HG02970 (cell line): ENCODE results near the gene CLMN.
A peak's percentile ranks its signal among the peaks of the same experiment; 100 is the strongest.

Experiments used
- ATAC-seq: cut with Tn5 transposase; IDR thresholded peaks from one replicate; pipeline ENCODE4 v1.9.1; 2021; ENCODE audit warnings: mild to moderate bottlenecking, moderate library complexity, moderate number of reproducible peaks; ENCODE audit not compliant: unreplicated experiment, low FRiP score

Gene CLMN

DNA sequence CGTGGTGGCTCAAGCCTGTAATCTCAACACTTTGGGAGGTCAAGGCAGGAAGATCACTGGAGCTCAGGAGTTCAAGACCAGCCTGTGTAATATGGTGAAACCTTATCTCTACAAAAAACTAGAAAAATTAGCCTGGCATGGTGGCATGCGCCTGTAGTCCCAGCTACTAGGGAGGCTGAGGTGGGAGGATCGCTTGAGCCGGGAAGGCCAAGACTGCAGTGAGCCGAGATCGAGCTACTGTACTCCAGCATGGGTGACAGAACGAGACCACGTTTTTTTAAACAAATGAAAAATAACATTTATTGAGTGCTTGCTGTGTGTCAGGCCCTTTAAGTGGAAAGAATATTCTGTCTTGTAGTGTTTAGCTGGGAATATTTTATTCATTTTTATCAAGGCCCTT, 26.6 kb upstream of the CLMN start:
- ATAC-seq = no peak

- no peak for ATAC-seq
Measured at GRCh38 chr14:95345032-95345431, 25.3 kb upstream of the CLMN start.

GRCh38 chr14:95344536-95344935, 24.8 kb upstream of the CLMN start:
- no peak for ATAC-seq

DNA sequence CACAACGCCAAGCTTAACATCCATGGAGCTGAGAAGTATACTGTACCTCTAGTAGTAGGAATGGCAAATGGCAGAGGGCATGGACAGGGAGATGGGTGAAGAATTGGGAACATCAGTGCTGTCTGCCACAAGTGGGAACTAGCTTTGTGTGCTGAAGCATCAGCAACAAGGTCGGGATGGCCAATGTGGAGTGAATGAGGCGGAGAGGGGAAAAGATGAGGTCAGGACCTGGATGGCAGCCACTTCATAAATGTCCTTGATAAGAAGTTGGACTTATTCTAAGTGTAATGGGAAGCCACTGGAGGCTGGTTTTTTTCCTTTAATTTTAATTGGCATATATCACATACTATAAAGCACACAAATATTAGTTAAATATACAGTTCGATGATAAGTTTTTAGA, 21.9 kb upstream of the CLMN start:
- ATAC-seq = no peak

- ATAC-seq = no peak
Measured at GRCh38 chr14:95341115-95341514, 21.4 kb upstream of the CLMN start.

GRCh38 chr14:95340201-95340697, 20.5 kb upstream of the CLMN start:
- ATAC-seq = no peak

GRCh38 chr14:95339301-95339865, 19.7 kb upstream of the CLMN start:
- no peak for ATAC-seq

GRCh38 chr14:95338436-95338835, 18.7 kb upstream of the CLMN start:
- no peak for ATAC-seq

- ATAC-seq = no peak
Measured at GRCh38 chr14:95337041-95337595, 17.4 kb upstream of the CLMN start.

DNA sequence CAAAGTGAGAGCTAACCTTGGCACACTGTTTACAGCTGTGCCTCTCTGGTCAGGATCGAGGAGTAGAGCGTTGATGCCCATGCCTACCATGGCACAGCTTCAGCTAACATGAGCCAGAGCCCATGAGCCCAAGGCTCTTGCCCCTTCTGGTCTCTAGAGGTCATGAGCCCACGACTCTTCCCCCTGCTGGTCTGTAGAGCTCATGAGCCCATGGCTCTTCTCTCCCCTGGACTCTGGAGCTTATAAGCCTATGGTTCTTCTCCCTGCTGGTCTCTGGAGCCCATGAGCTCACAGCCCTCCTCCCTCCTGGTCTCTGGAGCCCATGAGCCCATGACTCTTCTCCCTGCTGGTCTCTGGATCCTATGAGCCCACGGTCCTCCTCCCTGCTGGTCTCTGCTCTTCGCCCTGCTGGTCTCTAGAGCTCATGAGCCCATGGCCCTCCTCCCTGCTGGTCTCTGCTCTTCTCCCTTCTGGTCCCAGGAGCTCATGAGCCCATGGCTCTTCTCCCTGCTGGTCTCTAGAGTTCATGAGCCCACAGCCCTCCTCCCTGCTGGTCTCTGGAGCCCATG, 16.6 kb upstream of the CLMN start:
- ATAC-seq = no peak

- ATAC-seq = no peak
Measured at GRCh38 chr14:95335071-95335470, 15.4 kb upstream of the CLMN start.

- ATAC-seq = no peak
Measured at GRCh38 chr14:95334044-95334443, 14.3 kb upstream of the CLMN start.

DNA sequence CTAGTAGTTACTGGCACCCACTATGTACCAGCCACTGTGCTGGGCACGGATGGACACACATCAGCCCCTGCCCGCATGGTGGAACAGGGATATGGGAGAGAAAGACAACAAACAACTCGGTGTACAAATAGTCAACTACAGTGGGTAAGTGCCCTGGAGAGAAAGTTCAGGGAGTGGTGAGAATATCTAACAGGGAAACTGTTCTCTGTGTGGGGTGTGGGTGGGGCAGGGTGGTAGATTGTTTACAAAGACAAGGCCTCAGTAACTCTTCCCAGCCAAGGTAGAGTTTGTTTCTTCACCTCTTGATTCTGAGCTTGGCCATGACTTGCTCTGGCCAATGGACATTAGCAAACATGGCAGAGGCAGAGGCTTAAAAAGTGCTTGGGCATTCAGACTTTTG, 12.9 kb upstream of the CLMN start:
- no peak for ATAC-seq

DNA sequence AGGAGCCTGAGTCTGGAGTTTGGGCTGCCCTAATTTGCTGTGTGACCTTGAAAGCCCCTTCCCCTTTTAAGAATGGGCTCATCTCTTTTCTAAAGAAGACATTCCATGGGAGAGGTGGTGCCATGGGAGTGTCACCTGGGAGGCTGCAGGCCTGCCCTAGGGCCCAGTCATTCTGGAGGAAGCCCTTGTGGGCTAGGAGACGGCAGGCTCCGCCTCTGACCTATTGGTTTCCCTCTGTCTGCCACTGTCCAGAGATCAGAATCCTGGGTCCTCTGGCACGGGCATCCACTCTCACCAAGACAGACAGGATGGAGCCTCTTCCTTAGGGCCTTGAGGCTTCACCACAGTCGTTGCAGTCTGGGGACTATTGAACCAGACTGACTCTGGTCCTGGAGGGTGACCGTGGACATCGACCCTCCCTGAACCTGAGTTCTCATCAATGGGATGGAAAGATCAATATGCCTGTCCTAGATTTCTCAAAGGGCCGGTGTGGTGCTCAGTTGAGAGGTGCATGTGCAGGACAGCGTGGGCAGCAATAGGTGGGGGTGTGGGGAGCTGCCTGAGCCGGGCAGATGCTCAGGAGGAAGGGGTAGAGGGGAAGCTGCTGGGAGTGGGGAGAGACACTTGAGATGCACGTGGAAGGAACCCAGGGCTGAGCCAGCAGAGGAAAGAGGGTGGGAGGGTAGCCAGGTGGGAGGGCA, 12.2 kb upstream of the CLMN start:
- no peak for ATAC-seq

GRCh38 chr14:95330591-95331370, 11.1 kb upstream of the CLMN start:
- ATAC-seq = no peak

DNA sequence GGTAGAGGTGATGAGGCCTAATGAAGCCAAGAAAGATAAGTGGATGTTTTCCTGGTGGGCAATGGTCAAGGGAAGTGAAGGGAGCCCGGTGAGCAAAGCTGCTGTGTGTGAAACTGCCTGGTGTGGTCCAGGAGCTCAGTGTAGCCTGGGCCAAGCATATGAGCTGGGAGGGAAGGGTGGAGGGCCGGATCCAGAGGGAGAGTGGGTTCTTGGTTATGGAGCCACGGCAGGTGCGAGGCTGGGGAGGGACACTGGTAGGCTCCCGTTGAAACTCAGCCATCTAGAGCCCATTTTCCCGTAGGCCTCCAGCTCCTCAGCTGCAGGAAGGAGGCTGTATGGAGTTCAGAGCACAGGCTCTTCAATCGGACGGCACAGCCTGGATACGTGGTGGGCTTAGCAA, 10.2 kb upstream of the CLMN start:
- no peak for ATAC-seq

DNA sequence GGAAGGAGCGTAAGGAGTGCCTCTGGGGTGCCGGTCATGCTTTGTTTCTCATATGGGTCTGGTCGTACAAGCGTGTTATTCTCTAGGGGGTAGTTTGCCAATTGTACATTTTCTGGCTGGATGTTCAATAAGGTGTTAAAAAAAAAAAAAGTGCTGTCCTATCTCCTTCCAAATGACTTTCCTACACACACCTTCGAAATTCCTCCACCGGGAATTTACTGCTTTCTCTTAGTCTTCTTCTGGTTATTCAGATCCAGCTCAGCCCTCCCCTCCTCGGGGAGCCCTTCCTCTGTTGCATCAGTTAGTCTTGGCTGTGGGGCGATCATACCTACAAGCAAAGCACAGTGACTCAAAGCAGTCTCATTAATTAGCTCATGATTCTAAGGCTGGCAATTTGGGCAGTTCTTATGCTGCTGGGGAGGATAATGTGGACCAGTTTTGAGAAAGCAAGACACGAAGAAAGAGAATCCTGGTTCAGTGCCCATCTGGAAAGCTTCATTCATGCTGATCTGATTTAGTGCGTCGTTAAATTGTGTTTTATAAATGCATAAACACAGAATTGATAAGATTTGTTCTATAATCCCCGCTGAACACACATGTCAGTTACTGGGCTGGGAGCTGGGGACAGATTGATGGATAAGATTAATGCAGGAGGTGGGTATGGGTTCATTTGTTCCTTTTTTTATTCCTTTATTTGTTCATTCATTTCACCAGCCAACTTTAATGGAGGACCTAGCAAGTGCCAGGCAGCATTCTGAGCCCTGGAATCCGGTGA, 9.2 kb upstream of the CLMN start:
- no peak for ATAC-seq

- ATAC-seq = peak; percentile 75
Measured at GRCh38 chr14:95327558-95328374, 8.1 kb upstream of the CLMN start.

DNA sequence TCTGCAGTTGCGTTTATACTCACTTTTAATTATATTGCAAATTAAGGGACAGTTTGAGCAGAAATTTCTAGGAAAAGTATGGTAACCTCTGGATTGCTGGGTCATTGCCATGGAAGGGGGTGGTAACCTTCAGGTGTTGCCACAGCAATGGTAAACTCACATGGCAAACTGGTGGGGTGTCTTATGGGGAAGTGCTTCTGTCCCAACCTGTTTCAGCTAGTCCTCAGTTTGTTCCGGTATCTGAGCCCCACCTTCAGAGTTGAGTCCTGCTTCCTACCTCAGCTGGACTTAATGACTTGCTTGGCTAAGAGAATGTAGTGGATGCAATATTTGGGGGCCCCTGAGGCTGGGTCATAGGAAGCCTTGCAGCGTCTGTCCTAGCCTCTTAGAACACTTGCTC, 7.3 kb upstream of the CLMN start:
- ATAC-seq = no peak
